Neutrophil (primary cell): ENCODE results near the gene RGS12.
"Not testable (repeated sequence)": the region's sequence is repeated elsewhere in the genome, so short reads cannot be mapped to it uniquely, and the experiment has no call there.

ENCODE experiments used
- H3K27ac ChIP-seq: fragments of 200-600 bp; sonication (generic); 2 replicates; pipeline ENCODE4 v1.5.1; 2016; ENCODE audit warnings: mild to moderate bottlenecking, moderate library complexity
- H3K27me3 ChIP-seq: fragments of 200-600 bp; sonication (generic); 2 replicates; pipeline ENCODE4 v1.6.0; 2016; ENCODE audit warnings: mild to moderate bottlenecking
- H3K36me3 ChIP-seq: fragments of 200-600 bp; sonication (generic); 2 replicates; pipeline ENCODE4 v1.5.1; 2017
- H3K4me1 ChIP-seq, 2 experiments: fragments of 200-600 bp in 1 of 2; sonication (generic) in 1 of 2; 1 replicate in 1 of 2; 2 replicates in 1 of 2; pipeline versions ENCODE4 v1.5.1 to v1.6.1; 2013 to 2016; ENCODE audit warnings: low read depth in 1 of 2, low read length in 1 of 2, mild to moderate bottlenecking in 1 of 2, moderate library complexity in 1 of 2; ENCODE audit not compliant: control insufficient read depth in 1 of 2, insufficient read depth in 1 of 2
- H3K4me3 ChIP-seq, 2 experiments: fragments of 200-600 bp in 1 of 2; sonication (generic) in 1 of 2; 1 replicate in 1 of 2; 2 replicates in 1 of 2; pipeline ENCODE4 v1.5.1; 2013 to 2016; ENCODE audit warnings: low read depth in 1 of 2, low read length in 1 of 2, mild to moderate bottlenecking in 1 of 2, moderate library complexity in 1 of 2
- H3K9me3 ChIP-seq: fragments of 200-600 bp; sonication (generic); 2 replicates; pipeline ENCODE4 v1.5.1; 2016
- CTCF ChIP-seq: fragments of 200-600 bp; sonication (generic); IDR thresholded peaks from 2 replicates; pipeline ENCODE4 v1.5.1; 2016; ENCODE audit warnings: antibody characterized with exemption

Gene RGS12

GRCh38 chr4:3295837-3296624 lies 3.2 kb downstream of the RGS12 start:
- Histone ChIP-seq H3K27ac (no peak overlapping the region), H3K36me3 (no peaks in the 10 kb centered on the region), H3K4me1 (peaks cover 12 to 14% of the 10 kb centered on the region in 2 experiments), H3K27me3 (peaks cover 87% of the 10 kb centered on the region), H3K4me3 (no peak overlapping the region), H3K9me3 (no peaks in the 10 kb centered on the region)
- TF ChIP-seq CTCF = no peak

GRCh38 chr4:3296651-3297050 lies 3.8 kb downstream of the RGS12 start:
- Histone ChIP-seq H3K9me3 (no peaks in the 10 kb centered on the region), H3K4me1 (peaks cover 8 to 10% of the 10 kb centered on the region in 2 experiments), H3K36me3 (no peaks in the 10 kb centered on the region), H3K27ac (no peak overlapping the region), H3K27me3 (peaks cover 87% of the 10 kb centered on the region), H3K4me3 (no peak overlapping the region)
- no peak for TF ChIP-seq CTCF

- Histone ChIP-seq H3K27me3 (peaks cover 87% of the 10 kb centered on the region), H3K9me3 (no peaks in the 10 kb centered on the region), H3K4me1 (peaks cover 2 to 4% of the 10 kb centered on the region in 2 experiments), H3K27ac (no peak overlapping the region), H3K36me3 (no peaks in the 10 kb centered on the region), H3K4me3 (no peak overlapping the region)
- no peak for TF ChIP-seq CTCF
Observed at GRCh38 chr4:3297066-3297859, 4.4 kb downstream of the RGS12 start.

- Histone ChIP-seq H3K27ac (no peak overlapping the region), H3K27me3 (peaks cover 90% of the 10 kb centered on the region), H3K9me3 (no peaks in the 10 kb centered on the region), H3K36me3 (no peaks in the 10 kb centered on the region), H3K4me1 (no peaks in the 10 kb centered on the region), H3K4me3 (no peak overlapping the region)
- TF ChIP-seq CTCF = no peak
Observed at GRCh38 chr4:3299122-3299975, 6.5 kb downstream of the RGS12 start.

- H3K27ac ChIP-seq = no peak overlapping the region
- no peak overlapping the region for H3K4me3 ChIP-seq
- no peaks in the 10 kb centered on the region for H3K4me1 ChIP-seq
- H3K27me3 ChIP-seq = peaks cover 90% of the 10 kb centered on the region
- no peaks in the 10 kb centered on the region for H3K9me3 ChIP-seq
- no peaks in the 10 kb centered on the region for H3K36me3 ChIP-seq
- no peak for TF ChIP-seq CTCF
Observed at GRCh38 chr4:3299976-3300671, 7.3 kb downstream of the RGS12 start.

GRCh38 chr4:3300882-3301281 lies 8.1 kb downstream of the RGS12 start:
- H3K27me3 ChIP-seq = peaks cover 91% of the 10 kb centered on the region
- H3K27ac ChIP-seq, H3K9me3 ChIP-seq, H3K4me1 ChIP-seq, H3K4me3 ChIP-seq, H3K36me3 ChIP-seq: not testable (repeated sequence)
